Sigmoid colon (tissue), 4 donors: ENCODE data around the gene GHRH.

ENCODE experiments used
- EP300 ChIP-seq, 4 donors: sonication (generic); formaldehyde crosslinking; IDR thresholded peaks; one replicate each; pipeline ENCODE4 v1.6.1; 2017; ENCODE audit warnings: antibody characterized with exemption in 4 of 4
- POLR2A ChIP-seq, 2 donors: fragments of 450-650 bp; IDR thresholded peaks; one replicate each; pipeline ENCODE4 v1.6.1; 2016; ENCODE audit warnings: antibody characterized with exemption in 2 of 2, mild to moderate bottlenecking in 2 of 2, moderate library complexity in 2 of 2
- POLR2AphosphoS5 ChIP-seq, 4 donors: sonication (generic); formaldehyde crosslinking; IDR thresholded peaks; one replicate each; pipeline ENCODE4 v1.6.1; 2017; ENCODE audit warnings: antibody characterized with exemption in 4 of 4
- TF ChIP-seq, protein P1 (sequence below), 4 experiments: fragments of 450-650 bp in 3 of 4; fragments of 200-600 bp in 1 of 4; IDR thresholded peaks; one replicate each; pipeline ENCODE4 v1.5.1; 2016 to 2019; ENCODE audit warnings: antibody characterized with exemption in 4 of 4, mild to moderate bottlenecking in 3 of 4, moderate library complexity in 2 of 4

DNA sequence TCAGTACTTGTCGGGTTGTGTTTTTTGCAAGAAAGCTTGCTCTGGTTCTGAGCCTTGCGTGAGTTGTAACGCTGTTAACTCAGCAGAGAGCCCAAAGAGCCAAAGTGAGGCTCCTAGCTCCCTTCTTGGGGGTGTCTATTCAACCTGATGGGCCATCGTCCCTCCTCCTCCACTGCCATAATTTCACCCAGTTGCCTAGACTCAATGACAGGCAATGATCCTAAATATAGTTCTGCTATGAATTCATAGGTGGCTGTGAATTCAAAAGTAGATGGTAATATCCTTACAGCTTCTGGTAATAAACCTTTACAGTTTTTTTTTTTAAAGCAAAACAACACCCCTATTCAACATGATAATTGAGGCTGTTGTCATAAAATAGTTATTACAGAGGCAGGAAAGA, 39.5 kb downstream of the GHRH start:
- TF ChIP-seq EP300 (IDR thresholded peaks at IDR 0.05) = no peak
- TF ChIP-seq, protein P1, sequence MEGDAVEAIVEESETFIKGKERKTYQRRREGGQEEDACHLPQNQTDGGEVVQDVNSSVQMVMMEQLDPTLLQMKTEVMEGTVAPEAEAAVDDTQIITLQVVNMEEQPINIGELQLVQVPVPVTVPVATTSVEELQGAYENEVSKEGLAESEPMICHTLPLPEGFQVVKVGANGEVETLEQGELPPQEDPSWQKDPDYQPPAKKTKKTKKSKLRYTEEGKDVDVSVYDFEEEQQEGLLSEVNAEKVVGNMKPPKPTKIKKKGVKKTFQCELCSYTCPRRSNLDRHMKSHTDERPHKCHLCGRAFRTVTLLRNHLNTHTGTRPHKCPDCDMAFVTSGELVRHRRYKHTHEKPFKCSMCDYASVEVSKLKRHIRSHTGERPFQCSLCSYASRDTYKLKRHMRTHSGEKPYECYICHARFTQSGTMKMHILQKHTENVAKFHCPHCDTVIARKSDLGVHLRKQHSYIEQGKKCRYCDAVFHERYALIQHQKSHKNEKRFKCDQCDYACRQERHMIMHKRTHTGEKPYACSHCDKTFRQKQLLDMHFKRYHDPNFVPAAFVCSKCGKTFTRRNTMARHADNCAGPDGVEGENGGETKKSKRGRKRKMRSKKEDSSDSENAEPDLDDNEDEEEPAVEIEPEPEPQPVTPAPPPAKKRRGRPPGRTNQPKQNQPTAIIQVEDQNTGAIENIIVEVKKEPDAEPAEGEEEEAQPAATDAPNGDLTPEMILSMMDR (IDR thresholded peaks at IDR 0.05) = no peak
- TF ChIP-seq POLR2A (IDR thresholded peaks at IDR 0.05) = no peak
- no peak for TF ChIP-seq POLR2AphosphoS5 (IDR thresholded peaks at IDR 0.05)
